ENCODE data around the gene RCAN2.

Gene RCAN2

DNA sequence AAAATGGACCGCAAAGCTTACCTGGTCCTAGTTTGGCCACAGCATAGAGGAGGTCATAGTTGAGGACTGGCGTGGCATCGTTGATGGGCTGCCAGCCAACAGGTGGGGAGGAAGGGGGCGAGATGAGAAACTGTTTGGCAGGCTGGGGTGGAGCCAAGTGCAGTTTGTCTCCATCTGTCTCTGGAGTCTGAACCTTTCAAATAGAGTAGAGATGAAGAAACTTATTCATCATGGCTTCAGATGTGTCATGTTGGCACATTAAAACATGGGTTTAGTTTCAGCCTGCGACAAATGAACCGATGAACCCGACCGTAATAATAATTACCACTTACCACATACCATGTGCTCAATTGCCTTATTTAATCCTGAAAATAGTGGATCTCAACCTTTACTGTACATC lies 244.5 kb downstream of the RCAN2 start:
- no peak for DNase-seq

DNA sequence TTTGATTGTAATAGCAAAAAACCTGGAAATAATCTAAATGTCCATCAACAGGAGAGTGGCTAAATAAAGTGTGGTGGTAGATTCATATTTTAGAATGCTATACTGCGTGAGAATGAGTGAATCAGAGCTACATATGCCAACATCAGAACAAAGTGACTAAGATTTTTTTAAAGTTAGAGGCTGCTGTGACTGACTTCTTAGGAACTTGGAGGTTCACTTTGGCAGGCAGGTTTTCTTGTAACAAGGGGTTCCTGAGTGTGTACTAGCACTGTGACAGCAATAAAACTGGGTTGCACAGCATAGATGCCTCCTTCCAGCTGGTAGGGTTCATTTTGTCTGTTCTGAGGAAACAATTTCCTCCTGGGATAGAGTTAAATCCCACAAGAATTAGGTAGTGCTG lies 245.2 kb downstream of the RCAN2 start:
- no peak for DNase-seq

DNA sequence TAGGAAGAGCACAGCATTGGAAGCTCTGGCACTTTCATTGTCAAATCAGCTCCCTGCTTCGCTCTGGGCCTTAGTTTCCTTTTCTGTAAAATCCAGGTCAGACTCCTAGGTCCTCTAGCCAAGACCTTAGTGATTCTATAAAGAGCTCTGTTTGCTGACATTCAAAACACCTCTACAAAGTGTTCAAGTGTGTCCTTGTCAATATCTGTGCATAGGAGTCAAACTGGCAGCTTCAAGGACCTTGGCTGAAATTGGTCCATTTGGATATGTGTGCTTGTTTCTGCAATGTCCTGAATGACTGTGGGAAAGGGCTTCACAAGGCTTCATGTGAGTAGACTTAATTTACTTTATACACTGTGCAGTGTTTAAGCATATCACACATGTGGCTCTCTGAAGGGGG lies 246.6 kb downstream of the RCAN2 start:
- DNase-seq: no peak

DNA sequence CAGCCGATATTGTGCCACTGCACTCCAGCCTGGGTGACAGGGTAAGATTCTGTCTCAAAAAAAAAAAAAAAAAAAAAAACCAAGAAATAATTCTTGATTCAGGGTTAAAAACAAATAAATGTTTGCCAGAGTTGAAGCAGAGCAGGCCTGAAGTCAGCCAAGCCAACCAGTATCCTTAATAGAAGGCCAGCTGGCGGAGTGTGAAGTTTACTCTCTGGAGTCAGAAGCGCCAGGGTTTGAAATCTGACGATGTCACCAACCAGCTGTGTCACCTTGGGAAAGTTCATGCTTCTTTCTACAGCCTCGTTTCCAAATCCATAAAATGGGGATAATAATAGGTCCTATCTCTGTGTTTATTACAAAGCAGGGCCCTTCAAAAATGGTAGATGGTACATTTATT lies 247.5 kb downstream of the RCAN2 start:
- no peak for DNase-seq

DNA sequence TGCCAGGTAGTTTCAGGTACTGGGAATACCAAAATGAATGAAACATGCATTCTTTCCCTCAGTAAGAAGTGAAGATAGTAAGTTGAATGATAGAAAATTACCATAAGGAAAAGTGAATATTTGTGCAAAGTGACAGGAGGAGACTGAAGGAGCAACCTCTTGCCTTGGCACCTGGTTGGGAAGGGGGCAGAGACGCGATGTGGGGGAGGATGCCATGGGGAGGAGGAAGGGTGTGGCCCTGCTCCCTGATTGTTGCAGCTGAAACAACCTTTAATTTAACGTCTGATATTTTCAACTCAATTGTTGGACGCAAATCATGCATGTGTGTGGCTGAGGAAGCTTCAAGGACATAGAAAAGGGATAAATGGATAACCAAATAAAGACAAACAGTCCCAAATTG lies 248.3 kb downstream of the RCAN2 start:
- no peak for DNase-seq

DNA sequence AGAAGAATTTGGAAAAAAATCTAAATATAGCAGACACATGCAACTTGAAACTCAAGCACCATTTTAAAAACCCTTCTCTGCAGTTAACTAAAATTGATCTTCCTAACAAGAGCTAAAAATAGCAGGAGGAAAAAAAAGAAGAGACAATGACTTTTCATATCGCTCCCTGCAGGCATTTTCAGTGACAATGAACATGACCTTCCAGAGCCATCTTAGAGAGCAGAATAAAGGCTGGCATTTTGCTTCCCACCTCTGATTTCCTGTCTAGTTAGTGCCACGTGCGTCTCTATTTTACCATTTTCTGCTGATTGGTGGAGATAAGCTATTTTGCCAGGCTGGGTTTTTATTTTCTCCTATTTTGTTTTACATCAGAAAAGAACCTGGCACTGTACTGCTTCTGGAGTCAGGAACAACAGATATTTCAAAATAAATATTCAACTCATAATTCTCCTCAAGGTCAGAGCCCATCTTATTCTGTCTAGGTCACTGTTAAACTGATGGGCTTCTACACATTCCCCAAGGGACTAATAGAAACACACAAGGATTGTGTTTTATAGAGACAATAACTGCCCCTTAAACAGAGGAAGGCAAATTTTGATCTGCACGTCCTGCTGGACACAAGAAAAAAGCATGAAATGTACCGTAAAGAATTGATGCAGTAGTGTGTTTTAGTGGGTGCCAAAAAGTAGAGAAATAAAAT lies 250.2 kb downstream of the RCAN2 start:
- DNase-seq: no peak

DNA sequence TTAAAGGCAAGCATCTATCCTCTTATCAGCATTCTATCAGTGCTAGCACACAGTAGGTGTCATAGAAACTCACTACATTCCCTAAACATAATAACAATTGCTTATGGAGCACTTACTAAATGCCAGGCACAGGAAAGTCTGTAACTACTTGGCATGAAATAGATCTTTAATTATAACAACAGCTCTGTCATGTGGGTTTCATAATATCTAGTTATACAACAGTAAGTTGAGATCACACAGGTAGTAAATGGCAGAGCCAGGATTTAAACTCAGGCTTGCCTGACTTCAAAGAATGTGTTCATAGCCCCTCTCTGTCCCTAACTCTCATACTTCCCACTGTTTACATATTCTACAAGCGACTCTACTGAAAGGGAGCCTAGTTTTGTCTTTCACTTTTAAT lies 254.5 kb downstream of the RCAN2 start:
- no peak for DNase-seq

DNA sequence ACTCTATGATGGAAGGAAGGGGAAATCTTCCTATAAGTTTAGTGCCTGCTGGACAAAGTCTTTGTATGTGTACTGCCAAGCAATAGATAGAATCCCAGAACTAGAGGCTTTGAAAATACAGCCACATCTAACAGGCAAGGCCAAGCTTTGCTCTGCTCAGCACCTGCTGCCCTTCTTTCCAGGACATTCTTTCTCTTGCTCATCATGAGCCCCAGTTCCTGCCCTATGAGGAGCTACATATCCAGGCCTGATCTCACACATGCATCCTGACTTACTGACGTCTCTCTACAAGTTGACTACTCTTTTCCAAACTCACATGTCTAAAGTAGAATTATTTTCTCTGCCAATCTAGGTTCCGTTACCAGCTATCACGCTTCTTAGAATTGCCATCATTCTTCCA lies 256.0 kb downstream of the RCAN2 start:
- DNase-seq: no peak

DNA sequence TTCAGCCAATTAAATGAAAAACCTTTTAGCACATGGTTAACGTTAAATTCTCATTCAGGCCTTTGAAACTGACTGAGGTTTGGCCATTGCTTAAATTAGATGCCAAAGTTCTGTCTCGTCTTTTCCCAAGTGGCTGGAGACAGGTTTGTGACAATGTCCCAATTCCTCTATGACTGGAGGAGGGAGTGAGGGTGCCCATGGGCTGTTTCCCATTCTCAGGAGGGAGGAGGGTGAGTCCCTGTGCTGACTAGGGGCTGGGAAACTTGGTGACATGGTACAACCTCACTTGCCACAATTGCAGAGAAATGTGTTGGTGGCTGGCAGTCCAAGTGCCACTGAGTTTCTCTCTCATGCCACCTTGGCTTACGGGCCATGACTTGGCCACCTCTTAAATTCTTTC lies 256.5 kb downstream of the RCAN2 start:
- DNase-seq: no peak

DNA sequence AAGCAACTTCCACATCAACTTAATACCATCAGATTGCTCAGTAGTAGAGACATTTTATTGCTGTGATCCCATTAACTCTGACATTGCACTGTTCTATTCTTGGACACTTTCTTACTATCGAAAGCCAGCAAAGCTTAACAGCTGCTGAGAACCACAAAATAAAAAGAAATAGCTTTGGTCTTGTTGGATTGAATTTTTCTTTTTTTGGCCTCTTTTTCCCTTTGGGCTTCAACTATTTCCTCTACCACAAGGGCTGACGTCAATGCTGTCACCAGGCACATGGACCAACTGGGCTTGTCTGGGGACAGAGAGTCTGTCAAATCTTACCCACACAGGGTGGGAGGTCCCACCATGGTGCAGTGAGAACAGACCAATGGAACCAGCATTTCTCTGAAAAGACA lies 257.1 kb downstream of the RCAN2 start:
- DNase-seq: no peak

DNA sequence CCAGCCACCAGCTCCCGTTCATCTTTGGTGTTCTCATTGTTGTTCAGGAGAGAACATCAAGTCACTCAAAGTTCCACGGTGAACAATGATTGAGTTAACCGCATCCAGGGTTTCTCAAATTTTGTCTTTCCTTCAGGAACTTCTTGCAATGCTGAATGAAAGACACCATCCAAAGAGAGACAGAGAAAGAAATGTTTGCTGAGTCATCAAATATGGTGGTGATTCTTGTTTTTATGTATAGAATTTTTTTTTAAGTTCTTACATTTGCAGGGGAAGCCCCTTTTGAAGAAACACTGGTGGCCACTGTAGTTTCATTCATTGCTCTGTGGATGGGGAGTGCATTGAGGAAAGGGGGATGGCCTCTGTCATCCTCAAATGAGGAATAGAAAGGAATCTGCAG lies 258.1 kb downstream of the RCAN2 start:
- no peak for DNase-seq

DNA sequence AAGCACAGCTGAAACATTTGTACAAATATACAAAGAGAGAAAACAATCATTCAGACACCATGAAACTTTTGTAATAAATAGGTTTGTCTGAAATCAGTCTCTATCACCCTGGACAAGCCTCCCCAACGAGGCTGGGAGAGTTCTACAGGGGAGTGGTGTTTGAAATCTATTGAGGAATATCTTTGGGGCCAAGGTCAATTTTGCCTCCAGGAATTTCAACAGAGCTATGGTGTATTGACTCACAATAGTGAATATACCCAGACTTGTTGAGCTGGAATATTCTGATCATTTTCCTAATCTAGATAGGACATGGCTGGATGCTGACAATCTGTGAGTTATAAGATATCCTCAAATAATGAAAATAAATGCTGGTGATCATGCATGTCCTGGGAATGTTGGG lies 269.0 kb downstream of the RCAN2 start:
- DNase-seq: no peak

DNA sequence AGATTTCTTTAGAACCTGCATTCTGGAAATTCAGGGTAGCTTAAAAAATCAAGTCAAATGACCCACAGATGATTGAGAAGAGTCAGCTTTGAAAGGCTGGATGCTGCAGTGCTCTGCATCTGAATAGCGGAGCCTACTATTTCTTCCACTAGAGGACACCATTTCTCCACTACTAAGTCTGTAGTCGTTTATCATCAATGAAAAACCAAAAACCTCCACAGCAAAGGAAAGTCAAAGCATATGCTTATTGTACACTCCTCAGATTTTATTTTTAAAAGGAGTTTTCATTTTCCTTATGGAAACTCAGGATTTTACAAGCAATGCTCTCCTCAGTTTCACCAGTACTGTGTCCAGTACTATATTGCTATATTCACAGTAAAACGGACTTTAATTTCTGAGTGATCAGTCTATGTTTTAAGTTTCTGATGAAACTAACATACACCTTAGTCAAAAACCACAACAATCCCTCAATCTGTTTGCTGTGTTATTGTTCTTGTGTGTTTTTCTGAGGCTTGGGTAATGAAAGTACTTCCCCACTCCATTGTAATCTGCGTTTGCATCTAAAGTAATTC lies 269.9 kb downstream of the RCAN2 start:
- no peak for DNase-seq

DNA sequence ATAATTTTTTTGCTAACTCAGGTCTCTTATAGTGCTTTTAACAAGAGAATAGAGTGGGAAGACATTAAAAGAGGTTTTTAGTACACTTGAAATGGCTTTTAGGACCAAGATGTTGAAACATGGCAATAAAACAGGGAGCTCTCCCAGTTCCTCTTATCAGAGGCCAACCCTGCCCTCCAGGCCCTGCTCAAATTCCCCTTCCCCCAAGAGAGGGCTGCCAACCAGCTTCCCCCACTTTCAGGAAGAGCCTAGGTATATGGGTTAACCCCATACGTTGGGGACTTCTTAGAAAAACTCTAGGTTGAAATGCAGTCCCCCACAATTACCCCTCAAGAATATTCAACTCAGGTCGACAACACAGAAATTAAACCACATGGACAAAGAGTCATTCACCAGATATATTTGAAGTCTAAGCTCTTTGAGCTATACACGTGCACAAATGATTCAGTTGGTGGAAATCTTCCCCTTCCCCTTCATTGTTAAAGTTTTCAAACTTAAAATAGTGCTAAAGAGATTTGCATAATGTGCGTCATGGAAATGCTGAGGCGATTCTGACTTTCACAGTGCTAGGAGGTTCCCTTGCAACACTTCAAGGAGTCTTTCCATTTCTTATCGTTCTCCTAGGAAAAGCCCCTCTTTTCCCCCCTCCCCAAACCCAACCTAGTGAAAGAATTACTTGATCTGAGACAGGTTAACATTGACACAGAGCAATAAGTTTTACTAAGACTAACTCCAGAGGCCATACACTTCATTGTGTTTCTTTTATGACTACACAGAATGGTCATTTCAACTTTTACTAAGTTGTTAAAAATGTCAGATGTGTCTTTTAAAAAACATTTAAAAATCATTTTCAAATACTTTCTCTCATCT lies 270.7 kb downstream of the RCAN2 start:
- DNase-seq: no peak

DNA sequence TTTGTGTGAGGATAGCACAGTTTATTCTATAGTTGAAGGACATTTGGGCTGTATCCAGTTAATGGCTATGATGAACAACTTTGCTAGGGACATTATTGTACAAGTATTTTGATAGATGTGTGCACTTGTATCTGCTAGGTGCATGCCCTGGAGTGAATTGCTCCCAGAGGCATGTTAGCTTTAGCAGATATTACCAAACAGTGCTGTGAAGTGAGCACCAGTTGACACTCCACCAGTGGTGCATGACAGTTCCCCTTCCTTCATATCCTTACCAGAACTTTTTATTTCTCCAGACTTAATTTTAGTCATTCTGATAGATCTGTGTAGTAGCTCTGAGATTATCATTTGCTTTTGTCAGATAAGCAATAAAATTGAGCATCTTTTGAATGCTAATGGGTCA lies 271.6 kb downstream of the RCAN2 start:
- DNase-seq: no peak

DNA sequence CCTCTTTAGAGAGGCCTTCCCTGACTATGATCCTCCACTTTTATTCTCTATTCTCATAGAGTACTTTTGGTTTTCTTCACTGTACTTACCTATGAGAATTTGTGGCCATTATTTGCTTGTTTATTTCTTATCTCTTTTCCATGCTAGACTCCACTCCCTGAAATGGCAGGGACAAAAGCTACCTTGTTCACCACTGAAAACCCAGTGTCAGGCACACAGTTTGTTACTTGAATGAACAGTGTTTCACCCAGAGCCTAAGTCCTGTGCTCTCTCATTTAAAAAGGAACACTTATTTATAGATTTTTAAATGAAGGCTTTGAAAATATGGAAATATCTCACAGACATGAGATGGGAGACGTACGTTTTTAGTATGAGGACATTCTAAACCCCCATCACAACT lies 272.8 kb downstream of the RCAN2 start:
- DNase-seq: no peak

DNA sequence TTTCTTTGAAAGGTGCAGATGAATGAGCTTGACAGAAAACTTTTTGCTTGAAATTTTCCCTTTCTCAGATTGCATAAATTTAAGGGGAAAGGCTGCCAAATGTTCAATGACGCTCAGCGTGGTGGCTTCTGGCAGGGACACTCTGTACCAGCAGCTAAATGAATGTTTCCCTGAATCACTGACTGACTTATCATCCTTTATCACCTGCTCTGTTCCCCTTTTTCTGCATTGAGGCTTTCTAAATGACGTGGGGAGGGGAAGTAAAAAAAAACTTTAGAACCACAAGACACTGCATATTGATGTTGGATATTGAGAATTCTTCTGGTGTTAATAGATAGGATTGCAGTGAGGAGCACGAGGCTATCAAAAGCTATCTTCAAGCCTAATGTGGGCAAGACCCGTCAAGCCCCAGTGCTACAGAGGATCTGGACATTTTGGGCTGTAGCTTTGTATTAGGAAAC lies 273.5 kb downstream of the RCAN2 start:
- no peak for DNase-seq

DNA sequence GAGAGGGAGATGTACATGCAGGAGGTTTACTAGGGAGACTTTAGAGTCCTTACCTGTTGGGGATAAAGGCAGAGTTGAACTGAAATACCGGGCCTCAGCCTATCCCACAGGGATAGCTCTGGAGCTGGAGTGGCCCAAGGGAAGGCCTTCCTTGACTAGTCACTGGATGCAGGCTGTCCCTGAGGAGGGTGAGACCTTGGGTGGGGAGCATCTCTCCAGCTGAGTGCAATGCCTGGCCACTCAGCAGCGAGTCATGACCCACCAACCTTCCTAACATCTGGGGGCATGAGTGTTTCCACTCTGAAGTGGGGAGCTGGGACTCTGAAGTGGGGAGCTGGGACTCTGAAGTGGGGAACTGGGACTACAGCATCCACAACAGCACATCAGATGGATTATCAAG lies 274.4 kb downstream of the RCAN2 start:
- no peak for DNase-seq

DNA sequence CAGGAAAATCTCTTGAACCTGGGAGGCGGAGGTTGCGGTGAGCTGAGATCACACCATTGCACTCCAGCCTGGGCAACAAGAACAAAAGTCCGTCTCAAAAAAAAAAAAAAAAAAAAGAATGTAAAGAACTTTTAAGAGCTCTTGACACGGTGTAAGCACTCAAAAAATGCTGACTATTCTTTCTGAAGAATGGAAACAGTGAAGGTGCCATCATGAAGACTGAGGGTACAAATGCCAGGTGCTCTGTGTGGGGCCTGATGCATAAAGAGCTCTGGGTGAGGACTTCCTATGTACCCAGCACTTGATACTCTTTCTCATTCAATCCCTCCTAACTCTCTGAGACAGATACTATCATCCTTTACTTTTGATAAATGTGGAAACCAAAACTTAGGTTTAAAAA lies 275.5 kb downstream of the RCAN2 start:
- no peak for DNase-seq

DNA sequence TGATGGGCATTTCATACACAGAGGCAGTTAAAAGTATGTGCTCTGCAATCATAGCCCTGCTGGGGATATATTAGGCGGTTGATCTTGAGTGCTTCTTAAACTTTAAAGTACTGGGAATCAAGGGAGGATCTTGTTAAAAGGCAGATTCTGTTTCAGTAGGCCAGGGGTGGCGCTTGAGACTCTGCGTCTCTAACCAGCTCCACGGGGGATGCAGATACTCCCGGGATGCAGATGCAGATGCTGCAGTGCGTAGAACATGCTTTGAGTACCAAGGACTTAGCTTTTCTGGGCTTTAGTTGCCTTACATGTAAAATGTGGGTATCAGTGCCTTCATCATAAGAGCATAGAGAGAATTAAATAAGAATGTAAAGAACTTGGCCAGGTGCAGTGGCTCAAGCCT lies 276.0 kb downstream of the RCAN2 start:
- DNase-seq: no peak

DNA sequence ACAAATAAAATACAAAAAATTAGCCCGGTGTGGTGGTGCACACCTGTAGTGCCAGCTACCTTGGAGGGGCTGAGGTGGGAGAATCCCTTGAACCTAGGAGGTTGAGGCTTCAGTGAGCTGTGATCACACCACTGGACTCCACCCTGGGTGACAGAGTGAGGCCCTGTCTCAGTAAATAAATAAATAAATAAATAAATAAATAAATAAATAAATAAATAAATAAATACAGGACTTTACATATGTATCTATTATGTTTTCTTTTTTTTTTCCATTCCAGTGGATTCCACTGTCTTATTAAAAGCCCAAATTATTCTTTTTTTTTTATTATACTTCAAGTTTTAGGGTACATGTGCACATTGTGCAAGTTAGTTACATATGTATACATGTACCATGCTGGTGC lies 279.3 kb downstream of the RCAN2 start:
- no peak for DNase-seq

DNA sequence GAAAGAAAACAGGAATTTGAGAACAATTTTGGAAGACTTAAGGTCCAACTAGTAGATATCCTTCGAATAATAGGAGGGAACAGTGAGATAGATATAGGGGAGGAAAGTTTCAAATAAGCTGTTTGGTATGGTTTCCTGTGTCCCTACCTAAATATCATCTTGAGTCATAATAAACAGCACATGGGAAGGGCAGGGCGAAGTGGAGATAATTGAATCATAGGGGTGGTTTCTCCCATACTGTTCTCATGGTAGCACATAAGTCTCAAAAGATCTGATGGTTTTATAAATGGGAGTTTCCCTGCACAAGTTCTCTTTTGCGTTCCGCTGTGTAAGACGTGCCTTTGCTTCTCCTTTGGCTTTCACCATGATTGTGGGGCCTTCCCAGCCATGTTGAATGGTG lies 281.0 kb downstream of the RCAN2 start:
- DNase-seq: no peak

DNA sequence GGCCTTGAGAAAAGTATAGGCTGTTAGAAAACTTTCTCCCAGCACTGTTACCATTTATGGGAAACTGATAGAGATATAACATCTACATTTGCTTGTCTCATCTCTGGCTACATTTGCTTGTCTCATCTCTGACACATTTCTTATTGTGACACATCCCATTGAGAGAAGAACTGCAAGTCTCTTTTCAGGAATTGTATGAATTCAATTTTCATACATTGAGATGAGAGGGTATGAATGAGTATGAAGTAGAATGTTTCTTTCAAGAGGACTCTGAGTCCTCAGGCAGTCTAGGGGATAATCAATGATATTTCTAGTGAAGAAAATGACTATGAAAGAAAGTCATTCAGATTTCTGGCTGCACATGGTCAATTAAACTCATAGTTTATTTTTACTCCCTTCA lies 282.9 kb downstream of the RCAN2 start:
- DNase-seq: no peak

DNA sequence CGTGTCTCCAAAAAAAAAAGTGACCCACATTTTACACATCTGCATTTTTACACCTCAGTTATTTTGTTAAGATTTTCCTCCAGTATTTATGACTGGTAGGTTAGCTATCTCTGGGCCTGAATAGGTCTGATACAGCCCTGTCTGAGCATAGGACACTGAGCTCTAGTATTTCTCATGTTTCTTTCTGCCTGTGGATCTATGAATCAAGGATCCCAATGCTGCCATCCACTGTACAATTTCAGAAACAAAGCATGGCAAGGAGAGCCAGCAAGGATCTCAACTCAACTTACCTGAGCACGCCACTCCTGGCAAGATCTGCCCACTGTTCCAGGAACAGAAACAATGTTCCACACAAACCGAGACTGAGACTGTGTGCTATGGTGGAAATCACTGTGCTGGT lies 284.1 kb downstream of the RCAN2 start:
- DNase-seq: no peak
